Mammary epithelial cell (primary cell): ENCODE results near the gene PLEK.

Experiments
- EZH2 ChIP-seq: IDR thresholded peaks from 2 replicates; pipeline ENCODE4 v1.6.1; 2012; ENCODE audit warnings: low read length, inconsistent platforms, borderline replicate concordance
- TF ChIP-seq, protein P1 (sequence below), 2 donors: IDR thresholded peaks in 1 of 2; conservative IDR thresholded peaks in 1 of 2; 2 replicates each; pipeline ENCODE4 v1.5.1; 2011 to 2012; ENCODE audit warnings: inconsistent platforms in 2 of 2, low read length in 2 of 2, mild to moderate bottlenecking in 2 of 2, control low read depth in 1 of 2, low read depth in 1 of 2; ENCODE audit not compliant: insufficient read depth in 1 of 2; ENCODE audit errors: extremely low read depth in 1 of 2

DNA sequence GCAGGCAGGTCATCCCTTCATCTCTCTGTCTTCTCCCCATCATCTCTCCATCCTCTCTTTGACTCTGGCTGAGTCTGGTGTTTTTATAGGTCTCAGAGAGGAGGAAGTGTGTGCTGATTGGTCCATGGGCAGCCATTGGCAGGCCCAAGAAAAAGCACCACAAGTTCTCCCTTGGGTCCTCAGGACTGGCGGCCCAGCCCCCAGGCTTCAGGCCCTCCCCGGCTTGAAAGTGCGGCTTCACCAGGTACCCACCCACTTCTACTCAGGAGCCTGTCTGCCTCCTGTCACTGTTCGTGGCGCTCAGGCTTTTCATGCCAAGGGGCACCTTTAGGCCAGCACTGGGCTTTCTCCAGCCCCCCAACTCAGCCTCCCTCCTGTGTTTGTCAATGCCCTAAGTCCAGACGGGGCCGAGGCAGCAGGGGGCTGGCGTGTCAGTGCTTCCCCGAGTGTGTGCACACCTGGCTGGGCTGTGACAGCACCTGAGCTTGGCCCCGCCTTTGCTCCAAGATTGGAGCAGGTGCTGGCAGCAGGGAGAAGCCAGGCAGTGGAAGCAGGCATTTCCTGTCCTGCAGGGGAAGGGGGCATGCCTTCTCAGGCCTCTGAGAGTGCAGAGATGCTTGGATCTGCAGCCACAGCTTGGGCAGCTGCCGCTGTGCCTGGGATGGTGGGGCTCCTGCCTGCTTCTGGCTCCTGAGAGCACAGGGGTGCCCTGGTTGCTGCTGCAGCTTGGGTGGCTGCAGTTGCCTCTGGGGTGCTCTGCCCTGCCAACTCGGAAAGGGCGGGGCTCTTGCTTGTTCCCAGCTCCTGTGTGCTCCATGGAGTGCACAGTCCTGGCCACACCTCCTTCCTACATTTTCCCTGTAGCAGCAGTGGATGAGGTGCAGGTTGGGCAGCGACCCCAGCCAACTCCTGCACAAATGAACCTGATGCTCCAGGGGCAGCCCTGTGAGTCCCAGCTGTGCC is 67.9 kb downstream of the PLEK start:
- TF ChIP-seq, protein P1, sequence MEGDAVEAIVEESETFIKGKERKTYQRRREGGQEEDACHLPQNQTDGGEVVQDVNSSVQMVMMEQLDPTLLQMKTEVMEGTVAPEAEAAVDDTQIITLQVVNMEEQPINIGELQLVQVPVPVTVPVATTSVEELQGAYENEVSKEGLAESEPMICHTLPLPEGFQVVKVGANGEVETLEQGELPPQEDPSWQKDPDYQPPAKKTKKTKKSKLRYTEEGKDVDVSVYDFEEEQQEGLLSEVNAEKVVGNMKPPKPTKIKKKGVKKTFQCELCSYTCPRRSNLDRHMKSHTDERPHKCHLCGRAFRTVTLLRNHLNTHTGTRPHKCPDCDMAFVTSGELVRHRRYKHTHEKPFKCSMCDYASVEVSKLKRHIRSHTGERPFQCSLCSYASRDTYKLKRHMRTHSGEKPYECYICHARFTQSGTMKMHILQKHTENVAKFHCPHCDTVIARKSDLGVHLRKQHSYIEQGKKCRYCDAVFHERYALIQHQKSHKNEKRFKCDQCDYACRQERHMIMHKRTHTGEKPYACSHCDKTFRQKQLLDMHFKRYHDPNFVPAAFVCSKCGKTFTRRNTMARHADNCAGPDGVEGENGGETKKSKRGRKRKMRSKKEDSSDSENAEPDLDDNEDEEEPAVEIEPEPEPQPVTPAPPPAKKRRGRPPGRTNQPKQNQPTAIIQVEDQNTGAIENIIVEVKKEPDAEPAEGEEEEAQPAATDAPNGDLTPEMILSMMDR (conservative IDR thresholded peaks at IDR 0.05 in 1 of 2, IDR thresholded peaks at IDR 0.05 in 1 of 2; ENCODE audit: extremely low read depth in 1 of 2, insufficient read depth in 1 of 2, low read depth in 1 of 2, low read length in 2 of 2): no peak
- no peak for TF ChIP-seq EZH2
